Measurements from ENCODE around the gene MAD2L1BP. TPM values are rescaled to one million over a fixed set of nuclear protein-coding genes. Genes with fewer than 3 reads are reported as not detected.

Gene MAD2L1BP
- total RNA-seq, 1 donor from 2014 or later, result 27.9 TPM

GRCh38 chr6:43674291-43674690 is 38.7 kb downstream of the MAD2L1BP start:
- H3K36me3 ChIP-seq (ENCODE audit: control insufficient read depth, insufficient read depth, low read length), result peaks cover 38% of the 10 kb centered on the region
- FAIRE-seq (no peak), DNase-seq (ENCODE audit: low read depth) (no peak)
- no peaks in the 10 kb centered on the region for H3K27me3 ChIP-seq (ENCODE audit: control insufficient read depth, insufficient read depth, low read length)
- no peak for TF ChIP-seq CTCF (IDR thresholded peaks at IDR 0.05; ENCODE audit: insufficient read depth, low read length, severe bottlenecking)
- H3K4me3 ChIP-seq (ENCODE audit: low read depth, low read length), result no peak overlapping the region

GRCh38 chr6:43674921-43675320 is 39.3 kb downstream of the MAD2L1BP start:
- Histone ChIP-seq H3K4me3 (ENCODE audit: low read depth, low read length) (no peak overlapping the region), H3K36me3 (ENCODE audit: control insufficient read depth, insufficient read depth, low read length) (peaks cover 41% of the 10 kb centered on the region), H3K27me3 (ENCODE audit: control insufficient read depth, insufficient read depth, low read length) (no peaks in the 10 kb centered on the region)
- FAIRE-seq (no peak), DNase-seq (ENCODE audit: low read depth) (no peak)
- no peak for TF ChIP-seq CTCF (IDR thresholded peaks at IDR 0.05; ENCODE audit: insufficient read depth, low read length, severe bottlenecking)

- FAIRE-seq (no peak), DNase-seq (ENCODE audit: low read depth) (no peak)
- H3K36me3 ChIP-seq (ENCODE audit: control insufficient read depth, insufficient read depth, low read length), result peaks cover 41% of the 10 kb centered on the region
- H3K27me3 ChIP-seq (ENCODE audit: control insufficient read depth, insufficient read depth, low read length), result no peaks in the 10 kb centered on the region
- no peak for TF ChIP-seq CTCF (IDR thresholded peaks at IDR 0.05; ENCODE audit: insufficient read depth, low read length, severe bottlenecking)
- H3K4me3 ChIP-seq (ENCODE audit: low read depth, low read length), result no peak overlapping the region
Measured at GRCh38 chr6:43676962-43677606, 41.4 kb downstream of the MAD2L1BP start.

- no peak for TF ChIP-seq CTCF (IDR thresholded peaks at IDR 0.05; ENCODE audit: insufficient read depth, low read length, severe bottlenecking)
- Histone ChIP-seq H3K4me3 (ENCODE audit: low read depth, low read length) (no peak overlapping the region), H3K27me3 (ENCODE audit: control insufficient read depth, insufficient read depth, low read length) (no peaks in the 10 kb centered on the region), H3K36me3 (ENCODE audit: control insufficient read depth, insufficient read depth, low read length) (peaks cover 43% of the 10 kb centered on the region)
- DNase-seq (ENCODE audit: low read depth) (no peak), FAIRE-seq (peak; percentile 85)
Measured at GRCh38 chr6:43677759-43678158, 42.1 kb downstream of the MAD2L1BP start.

GRCh38 chr6:43678341-43678740 is 42.7 kb downstream of the MAD2L1BP start:
- DNase-seq (ENCODE audit: low read depth) (no peak), FAIRE-seq (no peak)
- peaks cover 42% of the 10 kb centered on the region for H3K36me3 ChIP-seq (ENCODE audit: control insufficient read depth, insufficient read depth, low read length)
- no peak for TF ChIP-seq CTCF (IDR thresholded peaks at IDR 0.05; ENCODE audit: insufficient read depth, low read length, severe bottlenecking)
- no peaks in the 10 kb centered on the region for H3K27me3 ChIP-seq (ENCODE audit: control insufficient read depth, insufficient read depth, low read length)
- H3K4me3 ChIP-seq (ENCODE audit: low read depth, low read length), result no peak overlapping the region

GRCh38 chr6:43679057-43679456 is 43.4 kb downstream of the MAD2L1BP start:
- H3K36me3 ChIP-seq (ENCODE audit: control insufficient read depth, insufficient read depth, low read length), result peaks cover 37% of the 10 kb centered on the region
- no peak for TF ChIP-seq CTCF (IDR thresholded peaks at IDR 0.05; ENCODE audit: insufficient read depth, low read length, severe bottlenecking)
- H3K27me3 ChIP-seq (ENCODE audit: control insufficient read depth, insufficient read depth, low read length), result no peaks in the 10 kb centered on the region
- FAIRE-seq (no peak), DNase-seq (ENCODE audit: low read depth) (no peak)
- H3K4me3 ChIP-seq (ENCODE audit: low read depth, low read length), result no peak overlapping the region

Measured in bronchial epithelial cell (primary cell).